CD14-positive monocyte (primary cell): ENCODE data around the gene LMNTD2. TPM values are rescaled to one million over a fixed set of nuclear protein-coding genes. Genes with fewer than 3 reads are reported as not detected.

Source experiments
- DNase-seq, 3 donors: peaks; one replicate each; pipeline ENCODE4 v3.0.0-alpha.2; 2011 to 2022
- H2AFZ ChIP-seq: 2 replicates; pipeline ENCODE4 v1.6.0; 2012; ENCODE audit warnings: mild to moderate bottlenecking, low read depth, low read length, inconsistent platforms; ENCODE audit not compliant: insufficient read depth, poor library complexity, severe bottlenecking
- H3K27ac ChIP-seq, 2 donors: 1 replicate in 1 of 2; 2 replicates in 1 of 2; pipeline ENCODE4 v1.5.1; 2012 to 2013; ENCODE audit warnings: low read length in 2 of 2, control low read depth in 1 of 2, inconsistent platforms in 1 of 2, low read depth in 1 of 2, mild to moderate bottlenecking in 1 of 2
- H3K27me3 ChIP-seq, 2 donors: one replicate each; pipeline versions ENCODE4 v1.6.0 to v1.6.1; 2011 to 2013; ENCODE audit warnings: low read length in 2 of 2; ENCODE audit not compliant: control insufficient read depth in 2 of 2, insufficient read depth in 2 of 2
- H3K36me3 ChIP-seq, 2 donors: replicated peaks in 1 of 2; 1 replicate in 1 of 2; 2 replicates in 1 of 2; pipeline versions ENCODE4 v1.5.1 to v1.6.1; 2012 to 2013; ENCODE audit warnings: low read length in 2 of 2, control low read depth in 1 of 2, inconsistent platforms in 1 of 2, mild to moderate bottlenecking in 1 of 2; ENCODE audit not compliant: insufficient read depth in 2 of 2, control insufficient read depth in 1 of 2
- H3K4me1 ChIP-seq, 2 donors: 1 replicate in 1 of 2; 2 replicates in 1 of 2; pipeline versions ENCODE4 v1.5.1 to v1.6.1; 2012 to 2013; ENCODE audit warnings: low read length in 2 of 2, control low read depth in 1 of 2, inconsistent platforms in 1 of 2, mild to moderate bottlenecking in 1 of 2, moderate library complexity in 1 of 2; ENCODE audit not compliant: insufficient read depth in 2 of 2, control insufficient read depth in 1 of 2
- H3K4me2 ChIP-seq: replicated peaks from 2 replicates; pipeline ENCODE3; 2012; ENCODE audit warnings: low read length, moderate library complexity, mild to moderate bottlenecking; ENCODE audit not compliant: poor library complexity, severe bottlenecking; ENCODE audit errors: extremely low read depth
- H3K4me3 ChIP-seq, 3 experiments: fragments of 200-600 bp in 1 of 3; sonication (generic) in 1 of 3; replicated peaks in 1 of 3; 1 replicate in 2 of 3; 2 replicates in 1 of 3; pipeline ENCODE4 v1.5.1; 2011 to 2013; ENCODE audit warnings: low read length in 3 of 3, mild to moderate bottlenecking in 3 of 3, control low read depth in 2 of 3, low read depth in 2 of 3, inconsistent platforms in 1 of 3, moderate library complexity in 1 of 3
- H3K79me2 ChIP-seq: 2 replicates; pipeline ENCODE4 v1.6.0; 2012; ENCODE audit warnings: mild to moderate bottlenecking, control low read depth, inconsistent platforms, low read length, moderate library complexity; ENCODE audit not compliant: insufficient read depth
- H3K9ac ChIP-seq: 2 replicates; pipeline ENCODE4 v1.6.0; 2017; ENCODE audit warnings: low read length, mild to moderate bottlenecking; ENCODE audit not compliant: insufficient read depth, poor library complexity, severe bottlenecking
- H3K9me3 ChIP-seq, 2 donors: replicated peaks in 1 of 2; 1 replicate in 1 of 2; 2 replicates in 1 of 2; pipeline versions ENCODE4 v1.5.1 to v1.6.1; 2012 to 2013; ENCODE audit warnings: low read length in 2 of 2, control low read depth in 1 of 2; ENCODE audit not compliant: control insufficient read depth in 1 of 2, insufficient read depth in 1 of 2
- H4K20me1 ChIP-seq: 2 replicates; pipeline ENCODE4 v1.6.0; 2012; ENCODE audit warnings: mild to moderate bottlenecking, low read length, control low read depth, moderate library complexity; ENCODE audit not compliant: insufficient read depth
- H3K27ac Mint-ChIP-seq, 7 donors: one replicate each; pipeline ENCODE4 v1.8.0; 2020; ENCODE audit warnings: mild to moderate bottlenecking in 7 of 7, mixed read lengths in 7 of 7, moderate library complexity in 6 of 7, inconsistent platforms in 2 of 7
- H3K27me3 Mint-ChIP-seq, 3 donors: one replicate each; pipeline ENCODE4 v1.8.0; 2021 to 2022; ENCODE audit warnings: low read depth in 3 of 3, mild to moderate bottlenecking in 3 of 3, mixed read lengths in 3 of 3, moderate library complexity in 3 of 3, inconsistent platforms in 1 of 3
- H3K36me3 Mint-ChIP-seq, 2 donors: one replicate each; pipeline ENCODE4 v1.8.0; 2020; ENCODE audit warnings: mixed read lengths in 2 of 2, inconsistent platforms in 1 of 2, mild to moderate bottlenecking in 1 of 2
- H3K4me1 Mint-ChIP-seq: one replicate; pipeline ENCODE4 v1.8.0; 2020; ENCODE audit warnings: mild to moderate bottlenecking, mixed read lengths
- H3K4me3 Mint-ChIP-seq, 2 donors: one replicate each; pipeline ENCODE4 v1.8.0; 2020; ENCODE audit warnings: mild to moderate bottlenecking in 2 of 2, mixed read lengths in 2 of 2, moderate library complexity in 1 of 2
- H3K9me3 Mint-ChIP-seq, 7 donors: one replicate each; pipeline ENCODE4 v1.8.0; 2020 to 2022; ENCODE audit warnings: mixed read lengths in 7 of 7, mild to moderate bottlenecking in 6 of 7, moderate library complexity in 6 of 7, inconsistent platforms in 2 of 7
- WGBS: methylation state at CpG from one replicate; pipeline ENCODE4 v1.1.5; 2013; ENCODE audit warnings: missing lambda C conversion rate; ENCODE audit not compliant: insufficient coverage; 5-methylcytosine and 5-hydroxymethylcytosine counted together
- intact Hi-C, 2 donors: fragments of 100-400 bp; cut with micrococcal nuclease; formaldehyde crosslinking; loops; one replicate each; pipeline versions ENCODE4 v1.15.0 to v1.15.1; 2023
- polyA plus RNA-seq, 3 donors: library from polyadenylated mRNA; depleted of rRNA in 1 of 3; unstranded in 2 of 3; stranded (reverse) in 1 of 3; fragments of 300-500 nt in 2 of 3; fragments of >200 nt in 1 of 3; fragmentation: Illumina TruSeq in 2 of 3; gene quantifications; 1 replicate in 2 of 3; 2 replicates in 1 of 3; pipeline ENCODE4 v1.2.3, GENCODE V29; 2012 to 2021
- TF ChIP-seq, protein P1 (sequence below): fragments of 200-600 bp; IDR thresholded peaks from one replicate; pipeline ENCODE4 v1.8.0; 2022; ENCODE audit warnings: antibody characterized with exemption, mild to moderate bottlenecking

LMNTD2 gene
- polyA plus RNA-seq, 3 donors: 0.67 to 10.6 (median 1.2) TPM

- peaks cover 20% of the 10 kb centered on the region for H4K20me1 ChIP-seq
- H3K27ac Mint-ChIP-seq: peak overlapping the region in 1 of 7 donors; percentile 73
- TF ChIP-seq, protein P1, sequence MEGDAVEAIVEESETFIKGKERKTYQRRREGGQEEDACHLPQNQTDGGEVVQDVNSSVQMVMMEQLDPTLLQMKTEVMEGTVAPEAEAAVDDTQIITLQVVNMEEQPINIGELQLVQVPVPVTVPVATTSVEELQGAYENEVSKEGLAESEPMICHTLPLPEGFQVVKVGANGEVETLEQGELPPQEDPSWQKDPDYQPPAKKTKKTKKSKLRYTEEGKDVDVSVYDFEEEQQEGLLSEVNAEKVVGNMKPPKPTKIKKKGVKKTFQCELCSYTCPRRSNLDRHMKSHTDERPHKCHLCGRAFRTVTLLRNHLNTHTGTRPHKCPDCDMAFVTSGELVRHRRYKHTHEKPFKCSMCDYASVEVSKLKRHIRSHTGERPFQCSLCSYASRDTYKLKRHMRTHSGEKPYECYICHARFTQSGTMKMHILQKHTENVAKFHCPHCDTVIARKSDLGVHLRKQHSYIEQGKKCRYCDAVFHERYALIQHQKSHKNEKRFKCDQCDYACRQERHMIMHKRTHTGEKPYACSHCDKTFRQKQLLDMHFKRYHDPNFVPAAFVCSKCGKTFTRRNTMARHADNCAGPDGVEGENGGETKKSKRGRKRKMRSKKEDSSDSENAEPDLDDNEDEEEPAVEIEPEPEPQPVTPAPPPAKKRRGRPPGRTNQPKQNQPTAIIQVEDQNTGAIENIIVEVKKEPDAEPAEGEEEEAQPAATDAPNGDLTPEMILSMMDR: no peak
- peak overlapping the region in 1 of 2 donors; percentile 45 for H3K27ac ChIP-seq
- peak overlapping the region; percentile 81 to 89 for H3K4me3 Mint-ChIP-seq
- peak overlapping the region; percentile 83 for H2AFZ ChIP-seq
- DNase-seq: peak in 1 of 3 donors; percentile 20
- peak overlapping the region; percentile 26 to 89 (median 42) for H3K4me3 ChIP-seq
- intact Hi-C loops: loop anchor here in 1 of 2 donors (2.0 kb wide), 1 partner anchor 15 kb away; the partner anchor contains the start of gene PHRF1
- H3K9ac ChIP-seq: peak overlapping the region; percentile 62
- WGBS: 8% methylated on average over 66 of the region's 67 CpGs
- peaks cover 3% of the 10 kb centered on the region for H3K79me2 ChIP-seq
- peak overlapping the region; percentile 99 for H3K4me2 ChIP-seq
- H3K9me3 Mint-ChIP-seq: peaks cover 0 to 9% (median 2%) of the 10 kb centered on the region in 7 donors
- H3K36me3 ChIP-seq: peaks cover 0 to 11% of the 10 kb centered on the region in 2 donors
- H3K4me1 ChIP-seq: peaks cover 14 to 27% of the 10 kb centered on the region in 2 donors
- H3K9me3 ChIP-seq: peaks cover 0 to 6% of the 10 kb centered on the region in 2 donors
- peaks cover 5 to 14% of the 10 kb centered on the region in 2 donors for H3K36me3 Mint-ChIP-seq
- peaks cover 23 to 34% (median 34%) of the 10 kb centered on the region in 3 donors for H3K27me3 Mint-ChIP-seq
- H3K27me3 ChIP-seq: peaks cover 1 to 33% of the 10 kb centered on the region in 2 donors
- peaks cover 16% of the 10 kb centered on the region for H3K4me1 Mint-ChIP-seq
Measured at GRCh38 chr11:561148-562003, 838 bp upstream of the LMNTD2 start.

DNA sequence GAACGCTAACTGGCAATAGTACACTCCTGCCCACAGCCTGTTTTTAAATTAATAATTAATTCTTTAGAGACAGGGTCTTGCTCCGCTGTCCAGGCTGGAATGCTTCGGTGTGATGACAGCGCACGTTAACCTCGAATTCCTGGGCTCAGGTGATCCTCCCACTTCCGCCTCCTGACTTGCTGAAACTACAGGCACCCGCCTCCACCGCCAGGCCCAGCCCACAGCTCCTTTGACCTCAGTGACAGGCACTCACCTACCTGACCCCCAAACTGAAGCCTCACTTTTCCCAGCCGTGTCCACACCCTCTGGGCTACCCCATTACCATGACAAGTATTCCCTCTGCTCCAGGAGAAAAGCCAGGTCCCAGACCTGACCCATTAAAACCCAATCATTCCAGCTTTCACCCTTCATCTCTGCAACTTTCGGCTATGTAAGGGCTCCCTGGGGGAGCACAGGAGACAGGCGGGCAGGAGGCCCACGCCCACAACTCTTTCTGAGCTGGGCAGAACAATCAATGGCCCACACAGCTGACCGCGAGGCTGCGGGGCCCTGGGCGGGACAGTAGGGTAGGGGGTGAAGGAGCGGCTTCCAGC, 730 bp downstream of the LMNTD2 start:
- DNase-seq: no peak
- peak overlapping the region in 5 of 7 donors; percentile 19 to 77 (median 64) for H3K27ac Mint-ChIP-seq
- Histone ChIP-seq H4K20me1 (peaks cover 20% of the 10 kb centered on the region), H3K27ac (peak overlapping the region in 1 of 2 donors; percentile 62), H3K9ac (peak overlapping the region; percentile 71), H3K79me2 (peaks cover 3% of the 10 kb centered on the region), H3K4me2 (peak overlapping the region; percentile 99), H2AFZ (peak overlapping the region; percentile 76), H3K36me3 (peaks cover 0 to 11% of the 10 kb centered on the region in 2 donors), H3K9me3 (peaks cover 0 to 8% of the 10 kb centered on the region in 2 donors), H3K4me1 (peaks cover 14 to 41% of the 10 kb centered on the region in 2 donors), H3K27me3 (peaks cover 4 to 39% of the 10 kb centered on the region in 2 donors), H3K4me3 (peak overlapping the region in 2 of 3 experiments; percentile 73 to 89)
- peaks cover 18% of the 10 kb centered on the region for H3K4me1 Mint-ChIP-seq
- peaks cover 0 to 10% (median 2%) of the 10 kb centered on the region in 7 donors for H3K9me3 Mint-ChIP-seq
- H3K27me3 Mint-ChIP-seq: peaks cover 24 to 48% (median 36%) of the 10 kb centered on the region in 3 donors
- intact Hi-C loops: loop anchor here in 1 of 2 donors (2.0 kb wide), 1 partner anchor 17 kb away; the partner anchor contains the start of gene PHRF1
- H3K36me3 Mint-ChIP-seq: peaks cover 5 to 14% of the 10 kb centered on the region in 2 donors
- 80% methylated on average over 17 of the region's 18 CpGs for WGBS
- TF ChIP-seq, protein P1: no peak
- H3K4me3 Mint-ChIP-seq: peak overlapping the region; percentile 69 to 78
